NCI-H1105 treated with DMSO at 0.1 percent for 48 hours (cell line): ENCODE results near the gene PALD1.
"Not testable (repeated sequence)": the region's sequence is repeated elsewhere in the genome, so short reads cannot be mapped to it uniquely, and the experiment has no call there.

Experiments used
- DNase-seq: peaks from one replicate; lab custom pipeline; 2025; lab: John Stamatoyannopoulos, UW

The PALD1 gene

DNA sequence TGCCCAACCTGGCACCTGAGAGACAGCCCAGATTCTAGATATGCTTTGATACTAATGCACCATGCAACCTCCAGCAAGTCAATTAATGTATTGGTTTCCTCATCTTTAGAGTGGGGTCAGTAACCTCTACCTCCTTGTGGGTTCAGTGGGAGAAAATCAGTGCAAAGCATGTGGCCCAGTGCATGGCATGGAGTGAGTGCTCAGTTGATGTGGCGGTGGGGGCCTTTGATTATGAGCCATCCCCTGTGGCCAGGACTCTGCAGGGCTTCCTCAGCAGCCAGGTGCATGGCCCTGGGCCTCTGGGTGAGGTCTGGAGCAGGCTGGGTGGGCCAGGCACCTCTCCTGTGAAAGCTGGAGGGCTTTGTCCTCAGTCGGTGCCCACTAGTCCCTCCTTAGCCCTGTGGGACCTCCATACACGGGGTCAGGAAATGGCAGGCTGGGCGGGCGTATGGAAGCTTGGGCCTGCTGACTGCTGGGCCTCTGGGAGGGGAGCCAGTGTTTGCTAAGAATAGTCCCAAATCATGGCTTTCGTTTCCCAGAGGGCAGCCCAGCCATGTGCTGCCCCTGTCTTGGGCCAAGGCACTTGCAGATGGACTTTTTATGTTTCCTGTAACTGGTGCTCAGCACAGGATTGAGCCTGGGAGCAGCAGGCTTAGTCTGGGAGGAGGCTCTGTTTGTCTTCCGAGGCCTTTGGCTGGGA lies 3.4 kb downstream of the PALD1 start:
- no peak for DNase-seq

DNA sequence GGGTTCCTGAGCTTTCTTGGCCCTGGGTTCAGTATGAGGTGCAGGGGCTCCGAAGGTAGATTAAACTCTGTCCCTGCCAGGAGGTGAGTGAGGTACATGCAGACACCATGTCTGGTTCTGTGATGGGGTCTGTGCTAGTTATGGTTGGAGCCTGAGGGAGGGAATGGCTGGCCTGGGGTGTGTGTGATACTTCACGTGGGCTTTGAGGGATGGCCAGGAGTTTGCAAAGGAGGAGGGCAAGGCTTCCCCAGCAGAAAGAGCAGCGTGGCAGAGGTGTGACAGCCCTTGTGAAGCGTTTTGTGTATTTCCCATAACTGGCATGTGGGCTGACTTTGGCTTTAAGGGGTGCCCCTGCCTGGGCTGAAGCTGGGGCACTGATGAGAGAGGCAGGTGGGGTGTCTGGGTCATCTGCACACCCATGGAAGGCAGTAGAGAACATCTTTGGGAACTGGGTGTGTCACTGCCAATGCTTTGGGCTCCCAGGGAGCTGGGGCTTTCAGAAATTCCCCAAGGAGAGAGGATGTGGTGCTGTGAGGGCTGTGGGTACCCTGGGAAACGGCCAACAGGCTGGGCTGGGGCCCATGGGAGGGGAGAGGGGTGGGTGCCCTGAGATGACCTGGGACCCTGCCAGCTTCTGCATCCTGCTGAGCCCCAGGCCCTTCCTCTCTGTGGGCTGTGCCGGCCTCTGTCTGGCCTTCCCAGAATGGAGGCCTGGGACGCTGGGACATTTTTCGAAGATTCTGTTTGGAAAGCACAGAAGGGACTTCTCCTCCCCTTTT lies 4.6 kb downstream of the PALD1 start:
- DNase-seq = no peak

DNA sequence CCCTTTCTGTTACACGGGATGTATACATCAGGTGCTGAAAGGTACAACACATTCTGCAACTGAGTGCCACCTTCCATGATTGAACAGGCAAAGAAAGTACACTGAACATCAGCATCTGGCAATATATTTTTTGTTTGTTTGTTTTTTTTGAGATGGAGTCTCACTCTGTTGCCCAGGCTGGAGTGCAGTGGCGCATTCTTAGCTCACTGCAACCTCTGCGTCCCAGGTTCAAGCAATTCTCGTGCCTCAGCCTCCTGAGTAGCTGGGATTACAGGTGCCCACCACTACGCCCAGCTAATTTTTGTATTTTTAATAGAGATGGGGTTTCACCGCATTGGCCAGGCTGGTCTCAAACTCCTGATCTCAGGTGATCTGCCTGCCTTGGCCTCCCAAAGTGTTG lies 5.3 kb downstream of the PALD1 start:
- not testable (repeated sequence) for DNase-seq

DNA sequence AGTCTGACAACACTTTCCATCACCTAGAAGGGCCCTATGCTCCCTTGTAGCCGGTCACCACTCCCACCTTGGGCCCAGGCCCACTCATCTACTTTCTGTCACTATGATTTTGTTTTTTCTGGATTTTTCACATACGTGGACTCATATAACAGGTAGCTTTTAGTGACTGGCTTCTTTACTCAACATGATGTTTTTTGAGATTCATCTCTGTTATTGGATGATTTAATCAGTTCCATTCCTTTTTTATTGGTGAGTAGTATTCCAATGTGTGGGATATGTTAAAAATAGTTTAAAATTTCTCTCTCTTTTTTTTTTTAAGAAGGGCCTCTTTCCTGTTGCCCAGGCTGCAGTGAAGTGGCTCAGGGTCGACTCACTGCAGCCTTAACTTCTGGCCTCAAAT lies 9.3 kb downstream of the PALD1 start:
- DNase-seq = no peak

DNA sequence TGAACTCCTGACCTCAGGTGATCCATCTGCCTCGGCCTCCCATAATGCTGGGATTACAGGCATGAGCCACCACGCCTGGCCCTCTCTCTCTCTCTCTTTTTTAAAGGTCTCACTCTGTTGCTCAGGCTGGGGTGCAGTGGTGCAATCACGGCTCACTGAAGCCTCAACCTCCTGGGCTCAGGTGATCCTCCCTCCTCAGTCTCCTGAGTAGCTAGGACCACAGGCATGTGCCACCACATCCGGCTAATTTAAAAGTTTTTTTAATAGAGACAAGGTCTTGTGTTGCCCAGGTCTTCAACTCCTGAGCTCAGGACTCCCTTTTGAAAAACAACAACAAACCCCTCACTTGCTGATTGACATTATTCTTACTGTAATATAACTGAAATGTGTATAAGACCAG lies 11.6 kb downstream of the PALD1 start:
- DNase-seq = no peak

DNA sequence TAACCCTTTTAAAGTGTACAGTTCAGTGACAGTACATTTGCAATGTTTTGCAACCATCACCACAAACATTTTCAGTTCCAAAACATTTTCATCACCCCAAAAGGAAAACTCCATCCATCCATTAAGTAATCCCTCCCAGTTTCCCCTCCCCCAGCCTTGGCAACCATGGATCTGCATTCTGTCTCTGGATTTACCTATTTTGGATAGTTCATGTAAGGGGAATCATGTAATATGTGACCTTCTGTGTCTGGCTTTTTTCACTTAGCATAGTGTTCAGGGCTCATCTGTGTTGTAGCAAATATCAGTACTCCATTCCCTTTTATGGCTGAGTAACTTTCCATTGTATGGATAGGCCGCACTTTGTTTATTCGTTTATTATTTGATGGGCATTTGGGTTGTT lies 13.0 kb downstream of the PALD1 start:
- no peak for DNase-seq

DNA sequence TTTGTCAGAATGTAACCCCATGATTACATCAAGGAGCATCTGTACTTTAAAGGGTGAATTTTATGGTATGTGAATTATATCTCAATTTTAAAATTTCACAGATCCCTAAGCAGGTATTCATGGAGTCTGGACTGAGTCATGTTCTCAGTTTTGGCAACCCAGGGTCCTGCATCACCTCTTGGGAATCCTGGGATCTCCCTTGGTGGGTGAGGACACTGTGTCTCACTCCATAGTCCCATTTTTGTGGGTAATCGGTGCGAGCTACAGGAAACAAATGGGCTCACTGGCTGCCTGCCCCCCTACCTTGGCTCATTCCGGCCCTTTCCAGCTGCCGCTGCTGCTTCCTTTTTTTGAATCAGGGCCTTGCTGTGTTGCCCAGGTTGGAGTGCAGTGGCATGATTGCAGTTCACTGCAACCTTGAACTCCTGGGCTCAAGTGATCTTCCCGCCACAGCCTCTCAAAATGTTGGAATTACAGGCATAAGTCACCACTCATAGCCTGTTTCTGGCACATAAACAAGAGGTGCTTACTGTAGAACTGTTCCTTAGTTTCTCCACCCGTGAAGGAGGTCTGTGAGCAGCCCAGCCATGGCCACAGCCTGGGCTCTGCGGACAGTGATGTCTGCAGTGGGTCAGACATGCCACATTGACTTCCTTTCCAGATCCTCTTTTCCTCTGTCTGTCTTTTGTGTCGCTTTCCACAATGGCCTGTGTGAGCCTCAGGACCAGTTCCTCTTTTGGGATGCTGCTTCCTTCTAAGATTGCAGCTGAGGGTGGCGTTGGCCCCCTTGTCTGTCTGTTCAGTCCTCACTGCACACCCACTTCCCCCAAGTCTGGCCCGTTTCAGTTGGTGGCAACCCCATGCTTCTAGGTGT lies 14.5 kb downstream of the PALD1 start:
- no peak for DNase-seq

DNA sequence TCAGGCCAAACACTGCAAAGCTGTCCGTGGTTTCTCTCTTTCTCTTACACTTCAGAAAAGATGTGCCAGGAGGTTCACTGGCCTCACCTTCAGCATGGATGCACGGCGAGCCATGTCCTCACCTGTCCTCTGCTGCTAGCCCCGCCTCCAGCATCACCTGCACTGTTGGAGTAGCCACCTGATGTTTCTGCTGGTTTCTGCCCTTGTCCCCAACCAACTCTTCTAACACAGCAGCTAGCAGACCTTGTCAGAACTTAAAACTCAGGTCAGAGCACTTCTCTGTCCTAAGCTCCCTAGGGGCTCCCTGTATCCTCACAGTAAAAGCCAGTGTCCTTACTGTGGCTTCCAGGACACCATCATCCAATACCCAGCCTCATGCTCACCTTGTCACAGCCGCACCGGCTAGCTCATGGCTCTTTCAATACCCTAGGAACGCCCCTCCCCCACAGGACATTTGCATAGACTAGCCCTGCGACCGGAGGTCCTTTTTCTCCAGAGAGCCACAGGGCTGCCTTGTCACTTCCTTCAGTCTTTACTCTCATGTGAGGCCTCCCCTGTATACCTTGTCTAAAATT lies 15.2 kb downstream of the PALD1 start:
- no peak for DNase-seq

DNA sequence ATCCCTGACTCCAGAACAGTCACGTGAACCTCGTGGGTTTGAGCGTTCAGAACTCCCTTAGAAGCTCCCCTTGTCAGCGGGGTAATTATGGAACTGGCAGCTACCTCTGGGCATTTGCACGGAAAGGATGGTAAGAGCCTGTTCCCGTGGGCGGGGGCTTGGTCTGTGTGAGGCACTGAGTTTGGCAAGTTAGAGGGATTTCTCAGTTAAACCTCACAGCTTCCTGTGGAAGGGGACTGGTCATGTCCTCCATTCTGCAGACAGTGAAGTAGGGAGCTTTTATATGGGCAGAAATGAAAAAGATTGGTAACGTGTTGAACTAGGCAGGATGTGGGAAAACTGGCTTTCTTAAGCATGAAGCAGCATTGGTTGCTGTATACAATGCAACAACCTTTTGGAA lies 16.0 kb downstream of the PALD1 start:
- DNase-seq = no peak

DNA sequence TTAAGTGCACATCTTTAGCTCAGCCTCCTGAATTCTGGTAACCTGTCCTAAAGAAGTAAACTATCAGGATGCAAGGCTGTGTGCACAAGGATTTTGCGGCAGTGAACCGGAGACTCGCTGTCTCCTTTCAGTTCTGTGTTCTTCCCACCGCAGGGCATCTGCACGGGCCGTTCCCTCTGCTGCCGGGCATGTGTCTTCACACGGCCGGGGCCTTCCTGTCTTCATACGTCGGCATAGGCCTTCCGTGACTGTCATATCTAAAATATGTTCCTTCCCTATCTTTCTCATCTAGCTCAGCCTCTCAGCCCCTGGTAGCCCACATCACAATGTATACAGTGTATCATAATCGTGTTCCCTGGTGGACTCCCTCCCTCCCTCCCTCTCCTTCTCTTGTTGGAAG lies 16.4 kb downstream of the PALD1 start:
- DNase-seq = no peak

DNA sequence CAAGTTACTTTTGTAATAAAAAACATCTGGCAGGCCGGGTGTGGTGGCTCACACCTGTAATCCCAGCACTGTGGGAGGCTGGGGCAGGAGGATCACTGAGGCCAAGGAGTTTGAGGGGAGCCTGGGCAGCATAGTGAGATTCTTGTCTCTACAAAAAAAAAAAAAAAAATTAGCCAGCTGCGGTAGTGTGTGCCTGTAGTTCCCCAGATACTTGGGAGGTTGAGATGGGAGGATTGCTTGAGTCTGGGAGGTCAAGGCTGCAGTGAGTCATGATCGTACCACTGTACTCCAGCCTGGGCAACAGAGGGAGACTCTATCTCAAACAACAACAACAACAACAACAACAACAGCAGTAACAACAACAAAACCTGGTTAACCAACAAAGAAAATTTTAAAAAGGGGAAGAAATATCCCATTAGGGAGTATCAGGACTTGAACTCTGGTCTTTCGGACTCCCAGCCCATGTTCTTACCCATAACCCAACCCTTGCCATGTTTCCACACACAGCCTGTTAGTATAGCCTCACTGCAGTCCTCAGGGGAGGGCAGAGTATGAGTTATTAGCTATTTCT lies 17.2 kb downstream of the PALD1 start:
- DNase-seq = no peak

DNA sequence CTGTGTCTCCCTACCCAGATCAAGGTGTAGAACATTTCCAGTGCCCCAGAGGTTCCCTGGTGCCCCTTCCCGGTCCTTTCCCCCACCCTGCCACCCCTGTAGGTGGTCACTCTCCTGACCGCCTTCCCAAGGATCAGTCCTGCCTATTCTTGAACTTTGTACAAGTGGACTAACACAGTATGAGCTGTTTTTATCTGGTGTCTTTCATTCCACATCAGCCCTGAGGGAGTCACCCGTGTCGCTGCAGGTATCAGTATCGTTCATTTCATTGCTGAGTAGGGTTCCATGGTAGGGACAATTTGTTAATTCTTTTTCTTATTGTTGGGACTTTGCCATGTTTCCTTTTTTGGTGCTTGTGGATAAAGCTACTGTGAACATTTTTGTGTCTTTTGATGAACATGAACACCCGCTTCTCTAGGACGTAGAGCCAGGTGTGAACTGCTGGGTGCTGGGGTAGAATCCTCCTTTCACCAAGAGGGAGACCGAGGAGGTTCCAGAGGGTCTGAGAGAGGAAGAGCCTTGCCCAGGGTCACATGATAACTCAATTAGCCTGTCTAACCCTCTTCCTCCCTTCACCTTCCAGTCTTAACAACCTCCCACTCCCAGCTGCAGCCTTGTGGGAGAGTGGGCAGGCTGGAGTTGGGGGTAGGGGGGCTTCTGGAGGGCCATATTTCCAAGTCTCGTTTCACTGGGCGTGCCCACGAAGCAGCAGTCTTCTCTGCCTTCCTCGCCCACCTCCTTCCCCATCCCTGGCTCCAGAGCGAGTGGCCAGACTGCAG lies 18.0 kb downstream of the PALD1 start:
- DNase-seq = no peak

DNA sequence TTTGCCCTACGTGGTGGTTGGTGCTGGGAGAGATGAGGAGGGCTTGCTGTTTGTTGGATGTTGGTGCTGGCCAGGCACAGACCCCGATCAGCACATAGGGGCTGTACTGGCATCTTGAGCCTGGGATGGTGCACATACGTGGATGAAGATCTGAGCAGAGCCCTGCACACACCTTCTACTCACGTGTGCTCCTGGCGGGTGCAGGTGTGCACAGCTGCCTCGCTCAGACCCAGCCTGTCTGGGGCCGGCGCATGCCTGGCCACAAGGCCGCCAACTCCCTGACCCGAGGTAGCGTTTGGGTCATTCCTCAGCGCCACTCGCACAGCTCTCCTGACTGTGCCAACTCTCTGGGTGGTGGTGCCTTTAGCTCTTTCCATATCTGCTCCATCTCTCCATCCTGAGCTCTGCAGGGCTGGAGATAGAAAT lies 18.6 kb downstream of the PALD1 start:
- no peak for DNase-seq

DNA sequence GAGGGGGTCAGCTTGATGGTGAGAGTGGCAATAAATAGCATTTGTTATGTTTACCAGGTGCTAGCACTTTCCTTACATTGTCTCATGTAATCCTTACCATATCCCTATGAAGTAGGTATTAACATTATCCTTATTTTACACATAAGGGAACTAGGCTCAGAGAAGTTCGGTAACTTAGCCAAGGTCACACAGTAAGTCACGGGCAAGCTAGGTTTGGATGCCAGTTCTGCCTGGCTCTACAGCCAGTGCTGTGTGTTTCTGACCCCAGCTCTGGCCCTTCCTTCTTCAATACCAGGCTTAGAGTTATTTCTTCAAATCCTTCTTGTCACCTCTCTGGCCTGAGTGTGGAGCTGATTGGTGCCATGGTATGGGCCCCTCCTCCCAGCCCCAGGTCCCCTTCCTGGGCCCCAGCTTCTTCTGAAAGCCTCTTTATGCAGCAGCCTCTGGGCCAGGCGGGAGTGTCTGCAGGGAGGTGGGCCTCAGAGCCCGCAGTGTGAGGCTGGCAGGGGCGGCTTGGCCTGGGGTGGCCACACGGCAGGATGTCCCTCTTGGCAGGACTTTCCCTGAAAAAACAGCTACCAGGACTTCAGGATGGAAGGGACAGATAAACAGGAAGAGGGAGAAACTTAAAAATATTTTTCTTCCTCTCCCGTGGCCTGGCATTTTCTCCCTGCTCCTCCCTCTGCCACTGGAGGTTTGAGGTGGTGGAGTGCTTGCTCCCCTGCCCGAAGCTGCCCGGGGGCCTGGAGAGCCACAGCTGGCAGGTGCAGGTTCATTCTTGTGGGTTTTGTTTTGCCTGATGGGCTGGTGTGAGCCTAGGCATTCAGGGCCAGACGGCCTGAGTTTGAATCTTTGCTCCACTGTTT lies 20.6 kb downstream of the PALD1 start:
- DNase-seq = no peak

DNA sequence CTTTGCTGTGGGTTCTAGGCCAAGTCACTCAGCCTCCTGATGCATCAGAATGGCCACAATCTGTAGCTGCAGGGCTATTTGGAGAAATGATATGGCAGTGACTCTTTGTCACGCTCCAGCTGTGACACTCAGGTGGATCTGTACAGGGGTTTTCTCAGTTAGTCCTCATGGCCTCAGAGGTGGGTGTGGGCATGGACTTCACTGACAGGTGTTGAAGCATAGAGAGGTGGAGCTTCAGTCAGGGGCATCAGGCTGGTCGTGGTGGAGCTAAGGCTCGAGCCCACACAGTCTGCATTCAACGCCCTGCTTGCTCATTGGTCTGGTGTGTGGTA lies 21.2 kb downstream of the PALD1 start:
- no peak for DNase-seq

DNA sequence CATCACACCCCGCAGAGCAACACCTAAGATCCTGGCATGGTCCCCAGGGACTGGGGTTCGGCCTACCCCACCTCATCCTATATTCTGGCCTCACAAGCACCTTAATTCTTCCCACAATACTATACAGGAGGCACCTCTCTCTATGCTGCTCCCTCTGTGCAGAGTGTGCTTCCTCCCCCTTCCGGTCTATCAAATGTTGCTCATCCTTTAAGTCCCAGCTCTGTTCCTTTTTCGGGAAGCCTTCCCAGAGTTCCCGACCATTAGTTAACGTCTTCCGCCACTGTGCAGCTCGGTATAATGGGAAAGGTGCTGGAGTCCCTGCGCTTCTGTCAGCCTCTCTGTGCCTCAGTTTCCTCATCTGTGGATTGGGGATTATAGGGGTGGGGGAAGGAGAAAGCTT lies 21.8 kb downstream of the PALD1 start:
- no peak for DNase-seq

DNA sequence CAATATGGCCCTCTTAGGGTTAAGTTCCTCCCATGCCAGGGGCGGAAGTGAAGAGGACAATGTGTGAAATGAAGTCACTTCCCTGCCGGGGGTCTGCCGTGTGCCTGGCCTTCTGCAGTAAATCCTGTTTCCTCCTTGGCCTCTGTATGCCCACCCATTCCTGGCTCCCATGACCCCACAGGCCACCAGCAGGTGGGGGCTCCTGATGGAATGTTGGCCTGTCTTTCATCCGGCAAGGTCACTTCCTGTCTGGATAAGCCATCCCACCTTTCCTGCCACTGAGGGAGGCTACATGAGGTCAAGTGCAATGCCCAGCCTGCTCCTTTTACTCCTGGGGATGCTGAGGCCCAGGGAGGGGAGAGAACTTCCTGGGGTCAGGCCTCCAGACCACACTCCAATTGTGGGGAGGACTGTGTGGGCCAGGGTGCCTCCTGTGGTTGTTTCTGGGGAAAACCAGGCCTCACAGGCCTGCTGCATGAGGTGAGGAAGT lies 22.3 kb downstream of the PALD1 start:
- DNase-seq = no peak

DNA sequence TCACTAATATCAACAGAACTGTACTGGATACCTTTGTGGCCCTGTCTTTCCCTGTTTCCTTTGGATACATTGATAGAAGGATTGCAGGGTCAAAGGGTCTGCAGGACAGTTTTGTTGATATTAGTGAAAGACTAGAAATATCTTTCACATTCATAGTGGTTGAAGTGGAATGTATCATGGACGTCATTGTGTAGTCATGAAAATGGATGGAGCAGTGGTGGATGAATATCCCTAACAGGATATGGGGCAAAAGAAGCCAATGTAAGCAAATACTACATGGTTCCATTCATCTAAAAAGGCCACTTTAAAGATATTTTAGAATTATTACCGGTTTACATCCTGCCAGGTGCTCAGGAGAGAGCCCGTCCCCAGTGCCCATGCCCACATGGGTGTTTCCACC lies 23.8 kb downstream of the PALD1 start:
- DNase-seq = no peak

DNA sequence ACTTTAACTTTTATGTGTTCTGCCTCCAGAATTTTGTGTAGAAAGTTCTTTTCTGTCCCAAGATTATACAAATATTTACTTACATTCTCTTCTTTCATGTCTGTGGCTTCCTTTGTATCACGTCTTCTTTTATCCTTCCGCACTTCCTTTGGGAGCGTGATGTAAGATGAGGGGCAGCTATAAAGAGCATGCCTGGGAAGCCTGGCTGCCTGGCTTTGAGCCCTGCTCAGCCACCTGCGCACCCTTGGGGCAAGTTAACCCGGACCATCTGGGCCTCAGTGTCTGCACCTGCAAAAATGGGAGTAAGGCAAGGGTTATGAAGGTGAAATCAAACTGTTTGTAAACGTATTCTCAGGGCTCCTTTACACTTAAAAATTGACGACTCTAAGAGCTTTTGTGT lies 25.2 kb downstream of the PALD1 start:
- no peak for DNase-seq
